GM12878 (cell line): Measurements from ENCODE around the gene FMNL2. TPM values are rescaled to one million over a fixed set of nuclear protein-coding genes. Genes with fewer than 3 reads are reported as not detected.

Experiments used
- ATAC-seq: fragments of 200-7000 bp; cut with Tn5 transposase; 3 replicates; pipeline ENCODE4 v1.9.1; 2020; ENCODE audit warnings: mild to moderate bottlenecking, moderate library complexity
- BruUV-seq: library from RNA; stranded (reverse); fragments of 400-500 nt; replicated peaks from 2 replicates; lab custom pipeline; 2021; lab: Mats Ljungman, UMichigan
- CTCF ChIA-PET: fragments of 300-600 bp; sonication (Branson Sonifier 250); formaldehyde crosslinking; extraction: SDS; loops from one replicate; lab custom pipeline; 2021; ENCODE audit warnings: inconsistent platforms; lab: Yijun Ruan, JAX
- POLR2A ChIA-PET: fragments of 350-600 bp; formaldehyde crosslinking; extraction: SDS; loops from one replicate; lab custom pipeline; 2021; ENCODE audit warnings: inconsistent platforms; lab: Charles Lee
- RAD21 ChIA-PET: fragments of 300-600 bp; sonication (Branson Sonifier 250); formaldehyde crosslinking; loops from one replicate; lab custom pipeline; 2023; ENCODE audit warnings: antibody characterized with exemption; ENCODE audit not compliant: unreplicated experiment; lab: Charles Lee
- SMC1A ChIA-PET: fragments of 300-600 bp; sonication (Branson Sonifier 250); formaldehyde crosslinking; loops from one replicate; lab custom pipeline; 2023; ENCODE audit not compliant: unreplicated experiment, uncharacterized antibody; lab: Charles Lee
- DNase-seq: peaks from one replicate; pipeline ENCODE4 v3.0.0-alpha.2; 2011; ENCODE audit warnings: low read depth, low spot score
- FAIRE-seq: peaks from 3 replicates; lab custom pipeline; 2011; peaks lifted over from hg19 to GRCh38; lab: Jason Lieb, UNC
- H2AFZ ChIP-seq: 2 replicates; pipeline ENCODE4 v1.6.0; 2011; ENCODE audit warnings: low read depth, low read length, control low read depth; ENCODE audit not compliant: control insufficient read depth
- H3K27ac ChIP-seq: 2 replicates; pipeline ENCODE4 v1.5.1; 2011; ENCODE audit warnings: control low read depth; ENCODE audit not compliant: control insufficient read depth, insufficient read depth
- H3K27me3 ChIP-seq, 2 experiments: replicated peaks in 1 of 2; 2 replicates each; pipeline versions ENCODE4 v1.6.0 to v1.6.1; 2011; ENCODE audit warnings: low read length in 1 of 2; ENCODE audit not compliant: control insufficient read depth in 2 of 2, insufficient read depth in 2 of 2
- H3K36me3 ChIP-seq, 2 experiments: 2 replicates each; pipeline ENCODE4 v1.5.1; 2011; ENCODE audit warnings: low read length in 1 of 2; ENCODE audit not compliant: control insufficient read depth in 2 of 2, insufficient read depth in 2 of 2
- H3K4me1 ChIP-seq: 2 replicates; pipeline ENCODE4 v1.6.1; 2011; ENCODE audit warnings: mild to moderate bottlenecking, low read length, moderate library complexity, mixed read lengths; ENCODE audit not compliant: control insufficient read depth, insufficient read depth
- H3K4me2 ChIP-seq: 2 replicates; pipeline ENCODE4 v1.6.0; 2011; ENCODE audit warnings: control low read depth; ENCODE audit not compliant: control insufficient read depth, insufficient read depth
- H3K4me3 ChIP-seq: fragments of 200-600 bp; sonication (generic); 2 replicates; pipeline ENCODE4 v1.5.1; 2016
- H3K79me2 ChIP-seq: 2 replicates; pipeline ENCODE4 v1.6.0; 2011; ENCODE audit warnings: low read length; ENCODE audit not compliant: control insufficient read depth, insufficient read depth
- H3K9ac ChIP-seq: 2 replicates; pipeline ENCODE4 v1.8.0; 2011; ENCODE audit warnings: low read length, control low read depth, mixed read lengths; ENCODE audit not compliant: control insufficient read depth, insufficient read depth
- H3K9me3 ChIP-seq: replicated peaks from 3 replicates; pipeline ENCODE4 v1.5.1; 2011; ENCODE audit warnings: mild to moderate bottlenecking, low read length; ENCODE audit not compliant: control insufficient read depth, insufficient read depth
- H4K20me1 ChIP-seq: 2 replicates; pipeline ENCODE4 v1.6.0; 2011; ENCODE audit not compliant: control insufficient read depth, insufficient read depth
- BMI1 ChIP-seq: fragments of 450-650 bp; IDR thresholded peaks from 2 replicates; pipeline ENCODE4 v1.6.1; 2016; ENCODE audit warnings: mild to moderate bottlenecking, moderate library complexity, borderline replicate concordance
- CEBPB ChIP-seq, 2 experiments: fragments of 150-350 bp in 1 of 2; IDR thresholded peaks; 2 replicates each; pipeline ENCODE4 v1.6.1; 2012 to 2014; ENCODE audit warnings: low read depth in 2 of 2, low read length in 2 of 2, borderline replicate concordance in 1 of 2, inconsistent platforms in 1 of 2
- HCFC1 ChIP-seq: fragments of 150-350 bp; IDR thresholded peaks from 2 replicates; pipeline ENCODE4 v1.6.1; 2014; ENCODE audit warnings: low read length
- HDAC6 ChIP-seq: fragments of 200-600 bp; sonication (generic); IDR thresholded peaks from one replicate; pipeline ENCODE4 v1.8.0; 2017; ENCODE audit warnings: antibody characterized with exemption; ENCODE audit not compliant: unreplicated experiment
- MXI1 ChIP-seq: fragments of 150-350 bp; IDR thresholded peaks from 2 replicates; pipeline ENCODE4 v1.6.1; 2011; ENCODE audit warnings: low read depth, mild to moderate bottlenecking, inconsistent platforms, low read length, improper control_type of control experiment
- NBN ChIP-seq: fragments of 450-650 bp; IDR thresholded peaks from 2 replicates; pipeline ENCODE4 v1.6.1; 2016
- NFXL1 ChIP-seq: fragments of 450-650 bp; IDR thresholded peaks from 2 replicates; pipeline ENCODE4 v1.6.1; 2017; ENCODE audit warnings: antibody characterized with exemption, mild to moderate bottlenecking, borderline replicate concordance
- NR2C1 ChIP-seq: fragments of 450-650 bp; IDR thresholded peaks from 2 replicates; pipeline ENCODE4 v1.6.1; 2017; ENCODE audit warnings: antibody characterized with exemption, mild to moderate bottlenecking, moderate library complexity
- POLR2AphosphoS5 ChIP-seq: IDR thresholded peaks from 2 replicates; pipeline ENCODE4 v1.6.1; 2011; ENCODE audit warnings: mild to moderate bottlenecking, low read length, inconsistent platforms
- SIX5 ChIP-seq: IDR thresholded peaks from 2 replicates; pipeline ENCODE4 v1.6.1; 2011; ENCODE audit warnings: mild to moderate bottlenecking, low read depth, low read length, moderate library complexity; ENCODE audit not compliant: severe bottlenecking
- TCF7 ChIP-seq: IDR thresholded peaks from 2 replicates; pipeline ENCODE4 v1.6.1; 2014; ENCODE audit warnings: antibody characterized with exemption, borderline replicate concordance
- WGBS: methylation state at CpG from one replicate; pipeline ENCODE4 v1.1.6; 2016; ENCODE audit warnings: low lambda C conversion rate; ENCODE audit not compliant: insufficient replicate concordance, insufficient coverage; ENCODE audit errors: missing lambda C conversion rate; 5-methylcytosine and 5-hydroxymethylcytosine counted together
- in situ Hi-C: fragments of 300-500 bp; cut with MboI; formaldehyde crosslinking; loops from 9 replicates; pipeline ENCODE4 v1.14.3; 2018; ENCODE audit warnings: mixed read lengths
- intact Hi-C: fragments of 100-400 bp; cut with micrococcal nuclease; formaldehyde crosslinking; loops from one replicate; pipeline ENCODE4 v1.14.2; 2022; ENCODE audit not compliant: unreplicated experiment
- polyA plus RNA-seq, 11 experiments: library from polyadenylated mRNA; depleted of rRNA in 4 of 11; unstranded in 6 of 11; stranded (reverse) in 5 of 11; fragments of >200 nt; fragmentation: Nextera tagmentation in 4 of 11; fragmentation: Illumina TruSeq in 1 of 11; extraction: Ambion mirVana in 4 of 11; extraction: Trizol in 1 of 11; gene quantifications; 1 replicate in 1 of 11; 2 replicates in 10 of 11; pipeline versions ENCODE4 v1.2.1 to v1.2.3, GENCODE V29; 2011 to 2016; ENCODE audit warnings: inconsistent platforms in 2 of 11, missing spikeins in 2 of 11, low read depth in 1 of 11
- total RNA-seq, 4 experiments: library from RNA; depleted of rRNA in 3 of 4; stranded (reverse); fragments of >200 nt in 3 of 4; fragmentation: Illumina TruSeq in 1 of 4; extraction: Trizol in 1 of 4; gene quantifications; 2 replicates each; pipeline versions ENCODE4 v1.2.1 to v1.2.3, GENCODE V29; 2013 to 2021
- TF ChIP-seq, protein P1 (sequence below), 3 experiments: IDR thresholded peaks in 2 of 3; conservative IDR thresholded peaks in 1 of 3; 2 replicates each; pipeline ENCODE4 v1.5.1; 2011; ENCODE audit warnings: low read depth in 3 of 3, low read length in 3 of 3, mild to moderate bottlenecking in 3 of 3, control low read depth in 2 of 3, moderate library complexity in 2 of 3, inconsistent platforms in 1 of 3, mixed read lengths in 1 of 3; ENCODE audit not compliant: control insufficient read depth in 2 of 3, insufficient read depth in 1 of 3; ENCODE audit errors: extremely low read depth in 1 of 3
- TF ChIP-seq, protein P2 (sequence below): fragments of 450-650 bp; formaldehyde crosslinking; IDR thresholded peaks from 2 replicates; pipeline ENCODE4 v1.4.0; 2020; ENCODE audit warnings: mild to moderate bottlenecking, moderate library complexity

Gene FMNL2
- total and polyA plus RNA-seq, 10 of the 15 experiments (the other 5 are each of a cell fraction or from before 2014, with no cell fraction given): 0.13 to 9.9 (median 0.35) TPM

DNA sequence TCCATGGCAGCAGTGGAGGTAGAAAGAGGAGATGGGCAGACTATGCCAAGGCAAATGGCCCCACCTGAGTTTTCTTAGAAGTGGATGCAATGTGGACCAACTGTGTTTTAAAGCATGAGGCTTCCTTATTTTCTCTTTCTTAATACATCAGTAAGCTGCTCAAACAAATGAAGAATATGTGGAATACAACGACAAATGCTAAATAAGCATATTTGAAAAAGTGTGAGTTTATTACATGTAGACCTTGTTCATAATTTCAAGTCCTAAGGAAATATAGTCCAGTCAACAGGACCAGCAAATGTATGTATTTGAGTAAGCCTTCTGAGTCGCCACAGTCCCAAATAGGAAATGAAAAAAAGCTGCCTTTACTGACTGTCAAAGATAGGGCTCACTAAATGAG is 204.4 kb downstream of the FMNL2 start:
- no peak for TF ChIP-seq NBN
- no peak for TF ChIP-seq NFXL1
- no peak for TF ChIP-seq POLR2AphosphoS5
- TF ChIP-seq TCF7: no peak
- no peak for TF ChIP-seq HCFC1
- no peak for TF ChIP-seq BMI1
- SMC1A ChIA-PET: interaction anchor here (0.8 to 2.4 kb wide), 4 partner anchors 15 to 55 kb away, joined by 3 to 12 read pairs (median 5); no protein-coding TSS in a partner anchor
- RAD21 ChIA-PET: no interaction called here
- H3K27me3 ChIP-seq: no peaks in the 10 kb centered on the region
- H3K9ac ChIP-seq: no peak overlapping the region
- FAIRE-seq (no peak), DNase-seq (no peak), ATAC-seq (no peak)
- POLR2A ChIA-PET: no interaction called here
- 84% methylated on average over 2 of the region's 2 CpGs for WGBS
- no peaks in the 10 kb centered on the region for H3K36me3 ChIP-seq
- intact Hi-C loops: no loop called here
- H3K4me1 ChIP-seq: no peaks in the 10 kb centered on the region
- H3K4me2 ChIP-seq: no peak overlapping the region
- BruUV-seq: no TSS peak
- in situ Hi-C loops: no loop called here
- no peak overlapping the region for H2AFZ ChIP-seq
- no peak overlapping the region for H3K27ac ChIP-seq
- no peaks in the 10 kb centered on the region for H3K79me2 ChIP-seq
- no peak overlapping the region for H3K4me3 ChIP-seq
- CTCF ChIA-PET: interaction anchor here (0.8 to 1.7 kb wide), 3 partner anchors 15 to 97 kb away, joined by 3 read pairs; no protein-coding TSS in a partner anchor
- H3K9me3 ChIP-seq: no peaks in the 10 kb centered on the region
- H4K20me1 ChIP-seq: no peaks in the 10 kb centered on the region

DNA sequence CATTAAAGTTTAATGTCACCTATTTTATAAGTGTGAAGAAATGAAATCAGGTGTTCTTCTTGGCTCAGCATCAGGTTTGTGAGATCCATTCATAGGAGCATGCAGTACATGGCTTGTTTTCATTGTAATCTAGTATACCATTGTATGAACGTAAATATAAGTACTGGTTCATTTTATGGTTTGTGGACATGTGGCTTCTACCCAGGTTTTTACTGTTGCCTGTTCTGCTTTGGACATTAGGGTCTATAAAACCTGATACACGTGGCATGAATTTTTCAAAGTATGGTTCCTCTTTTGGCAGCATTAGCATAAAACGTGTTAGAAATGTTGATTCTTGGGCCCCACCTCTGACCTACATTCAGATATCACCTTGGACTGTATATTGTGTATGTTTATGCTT is 206.7 kb downstream of the FMNL2 start:
- in situ Hi-C loops (no loop called here), intact Hi-C loops (no loop called here)
- BruUV-seq: no TSS peak
- FAIRE-seq: no peak
- no peaks in the 10 kb centered on the region for H3K36me3 ChIP-seq
- ATAC-seq: no peak
- no peaks in the 10 kb centered on the region for H3K27me3 ChIP-seq
- no peak overlapping the region for H3K4me3 ChIP-seq
- H4K20me1 ChIP-seq: no peaks in the 10 kb centered on the region
- no peak overlapping the region for H3K9ac ChIP-seq
- H3K4me1 ChIP-seq: no peaks in the 10 kb centered on the region
- no peak overlapping the region for H3K27ac ChIP-seq
- H3K9me3 ChIP-seq: no peaks in the 10 kb centered on the region
- H3K4me2 ChIP-seq: no peak overlapping the region
- 46% methylated on average over 3 of the region's 3 CpGs for WGBS
- SMC1A ChIA-PET: interaction anchor here (1.6 kb wide), 1 partner anchor 14 kb away, joined by 4 read pairs; no protein-coding TSS in a partner anchor
- DNase-seq: no peak
- RAD21 ChIA-PET: no interaction called here
- H2AFZ ChIP-seq: no peak overlapping the region
- POLR2A ChIA-PET: no interaction called here
- no peaks in the 10 kb centered on the region for H3K79me2 ChIP-seq
- CTCF ChIA-PET: interaction anchor here (1.7 to 1.8 kb wide), 2 partner anchors 12 to 135 kb away, joined by 4 to 7 read pairs; no protein-coding TSS in a partner anchor
- TF ChIP-seq SIX5 (no peak), HDAC6 (no peak), BMI1 (no peak), MXI1 (no peak), CEBPB (IDR thresholded peaks at IDR 0.05; ENCODE audit: borderline replicate concordance in 1 of 2, low read depth in 2 of 2, low read length in 2 of 2) (no peak), NR2C1 (no peak)
- TF ChIP-seq, protein P1, sequence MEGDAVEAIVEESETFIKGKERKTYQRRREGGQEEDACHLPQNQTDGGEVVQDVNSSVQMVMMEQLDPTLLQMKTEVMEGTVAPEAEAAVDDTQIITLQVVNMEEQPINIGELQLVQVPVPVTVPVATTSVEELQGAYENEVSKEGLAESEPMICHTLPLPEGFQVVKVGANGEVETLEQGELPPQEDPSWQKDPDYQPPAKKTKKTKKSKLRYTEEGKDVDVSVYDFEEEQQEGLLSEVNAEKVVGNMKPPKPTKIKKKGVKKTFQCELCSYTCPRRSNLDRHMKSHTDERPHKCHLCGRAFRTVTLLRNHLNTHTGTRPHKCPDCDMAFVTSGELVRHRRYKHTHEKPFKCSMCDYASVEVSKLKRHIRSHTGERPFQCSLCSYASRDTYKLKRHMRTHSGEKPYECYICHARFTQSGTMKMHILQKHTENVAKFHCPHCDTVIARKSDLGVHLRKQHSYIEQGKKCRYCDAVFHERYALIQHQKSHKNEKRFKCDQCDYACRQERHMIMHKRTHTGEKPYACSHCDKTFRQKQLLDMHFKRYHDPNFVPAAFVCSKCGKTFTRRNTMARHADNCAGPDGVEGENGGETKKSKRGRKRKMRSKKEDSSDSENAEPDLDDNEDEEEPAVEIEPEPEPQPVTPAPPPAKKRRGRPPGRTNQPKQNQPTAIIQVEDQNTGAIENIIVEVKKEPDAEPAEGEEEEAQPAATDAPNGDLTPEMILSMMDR (IDR thresholded peaks at IDR 0.05 in 2 of 3, conservative IDR thresholded peaks at IDR 0.05 in 1 of 3; ENCODE audit: control insufficient read depth in 2 of 3, extremely low read depth in 1 of 3, insufficient read depth in 1 of 3, low read depth in 3 of 3, low read length in 3 of 3): no peak
- TF ChIP-seq, protein P2, sequence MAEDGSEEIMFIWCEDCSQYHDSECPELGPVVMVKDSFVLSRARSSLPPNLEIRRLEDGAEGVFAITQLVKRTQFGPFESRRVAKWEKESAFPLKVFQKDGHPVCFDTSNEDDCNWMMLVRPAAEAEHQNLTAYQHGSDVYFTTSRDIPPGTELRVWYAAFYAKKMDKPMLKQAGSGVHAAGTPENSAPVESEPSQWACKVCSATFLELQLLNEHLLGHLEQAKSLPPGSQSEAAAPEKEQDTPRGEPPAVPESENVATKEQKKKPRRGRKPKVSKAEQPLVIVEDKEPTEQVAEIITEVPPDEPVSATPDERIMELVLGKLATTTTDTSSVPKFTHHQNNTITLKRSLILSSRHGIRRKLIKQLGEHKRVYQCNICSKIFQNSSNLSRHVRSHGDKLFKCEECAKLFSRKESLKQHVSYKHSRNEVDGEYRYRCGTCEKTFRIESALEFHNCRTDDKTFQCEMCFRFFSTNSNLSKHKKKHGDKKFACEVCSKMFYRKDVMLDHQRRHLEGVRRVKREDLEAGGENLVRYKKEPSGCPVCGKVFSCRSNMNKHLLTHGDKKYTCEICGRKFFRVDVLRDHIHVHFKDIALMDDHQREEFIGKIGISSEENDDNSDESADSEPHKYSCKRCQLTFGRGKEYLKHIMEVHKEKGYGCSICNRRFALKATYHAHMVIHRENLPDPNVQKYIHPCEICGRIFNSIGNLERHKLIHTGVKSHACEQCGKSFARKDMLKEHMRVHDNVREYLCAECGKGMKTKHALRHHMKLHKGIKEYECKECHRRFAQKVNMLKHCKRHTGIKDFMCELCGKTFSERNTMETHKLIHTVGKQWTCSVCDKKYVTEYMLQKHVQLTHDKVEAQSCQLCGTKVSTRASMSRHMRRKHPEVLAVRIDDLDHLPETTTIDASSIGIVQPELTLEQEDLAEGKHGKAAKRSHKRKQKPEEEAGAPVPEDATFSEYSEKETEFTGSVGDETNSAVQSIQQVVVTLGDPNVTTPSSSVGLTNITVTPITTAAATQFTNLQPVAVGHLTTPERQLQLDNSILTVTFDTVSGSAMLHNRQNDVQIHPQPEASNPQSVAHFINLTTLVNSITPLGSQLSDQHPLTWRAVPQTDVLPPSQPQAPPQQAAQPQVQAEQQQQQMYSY (CRISPR knock-in tag): no peak
